Neural progenitor cell (in vitro differentiated cells): ENCODE measurements around the gene EIF1. TPM values are rescaled to one million over a fixed set of nuclear protein-coding genes. Genes with fewer than 3 reads are reported as not detected.
"Not testable (repeated sequence)": the region's sequence is repeated elsewhere in the genome, so short reads cannot be mapped to it uniquely, and the experiment has no call there.

Source experiments
- DNase-seq: peaks from one replicate; pipeline ENCODE4 v3.0.0-alpha.2; 2016; ENCODE audit warnings: low spot score
- H2AFZ ChIP-seq: fragments of 200-600 bp; sonication (generic); replicated peaks from 2 replicates; pipeline ENCODE4 v1.6.1; 2016; ENCODE audit warnings: antibody characterized with exemption
- H3F3A ChIP-seq: fragments of 200-600 bp; sonication (generic); 2 replicates; pipeline ENCODE4 v1.6.1; 2016; ENCODE audit warnings: antibody characterized with exemption, low read depth
- H3K27ac ChIP-seq: fragments of 200-600 bp; sonication (generic); 2 replicates; pipeline ENCODE4 v1.5.1; 2016; ENCODE audit warnings: mild to moderate bottlenecking
- H3K27me3 ChIP-seq: fragments of 200-600 bp; sonication (generic); 2 replicates; pipeline ENCODE4 v1.6.1; 2016; ENCODE audit warnings: mild to moderate bottlenecking, moderate library complexity
- H3K36me3 ChIP-seq: fragments of 200-600 bp; sonication (generic); 2 replicates; pipeline ENCODE4 v1.5.1; 2016
- H3K4me1 ChIP-seq: fragments of 200-600 bp; sonication (generic); 2 replicates; pipeline ENCODE4 v1.6.1; 2016; ENCODE audit warnings: mixed run types
- H3K4me2 ChIP-seq: fragments of 200-600 bp; sonication (generic); 2 replicates; pipeline ENCODE4 v1.6.1; 2016
- H3K4me3 ChIP-seq: fragments of 200-600 bp; sonication (generic); 2 replicates; pipeline ENCODE4 v1.5.1; 2016
- H3K79me2 ChIP-seq: fragments of 200-600 bp; sonication (generic); 2 replicates; pipeline ENCODE4 v1.6.1; 2016; ENCODE audit warnings: low read depth
- H3K9ac ChIP-seq: fragments of 200-600 bp; sonication (generic); 2 replicates; pipeline ENCODE4 v1.6.1; 2016
- H3K9me3 ChIP-seq: fragments of 200-600 bp; sonication (generic); 2 replicates; pipeline ENCODE4 v1.5.1; 2016; ENCODE audit warnings: low read depth
- H4K20me1 ChIP-seq: fragments of 200-600 bp; sonication (generic); 2 replicates; pipeline ENCODE4 v1.6.1; 2016; ENCODE audit warnings: low read depth
- H3K27ac Mint-ChIP-seq: 3 replicates; pipeline ENCODE4 v1.8.0; 2021; ENCODE audit warnings: mixed read lengths
- H3K27me3 Mint-ChIP-seq: 2 replicates; pipeline ENCODE4 v1.8.0; 2022; ENCODE audit warnings: low read depth, mild to moderate bottlenecking, inconsistent platforms, moderate library complexity, mixed read lengths; ENCODE audit not compliant: insufficient read depth
- H3K36me3 Mint-ChIP-seq: 3 replicates; pipeline ENCODE4 v1.8.0; 2021; ENCODE audit warnings: mixed read lengths
- H3K4me1 Mint-ChIP-seq: 3 replicates; pipeline ENCODE4 v1.8.0; 2021; ENCODE audit warnings: mixed read lengths
- H3K4me3 Mint-ChIP-seq: 3 replicates; pipeline ENCODE4 v1.8.0; 2021; ENCODE audit warnings: mild to moderate bottlenecking, moderate library complexity, mixed read lengths
- H3K9me3 Mint-ChIP-seq: 3 replicates; pipeline ENCODE4 v1.8.0; 2020; ENCODE audit warnings: mixed read lengths
- EZH2 ChIP-seq: fragments of 200-600 bp; sonication (generic); IDR thresholded peaks from 2 replicates; pipeline ENCODE4 v1.6.1; 2017; ENCODE audit warnings: antibody characterized with exemption, mild to moderate bottlenecking, moderate library complexity
- EZH2phosphoT487 ChIP-seq: fragments of 200-600 bp; sonication (generic); IDR thresholded peaks from 2 replicates; pipeline ENCODE4 v1.6.1; 2017; ENCODE audit warnings: antibody characterized with exemption
- total RNA-seq: library from RNA; depleted of rRNA; stranded (reverse); fragments of >200 nt; gene quantifications from 2 replicates; pipeline ENCODE4 v1.2.3, GENCODE V29; 2015; ENCODE audit warnings: low replicate concordance
- TF ChIP-seq, protein P1 (sequence below): fragments of 200-600 bp; sonication (generic); IDR thresholded peaks from 2 replicates; pipeline ENCODE4 v1.5.1; 2017; ENCODE audit warnings: antibody characterized with exemption, mild to moderate bottlenecking

Gene EIF1
- total RNA-seq, 1 donor from 2014 or later, result 91.4 TPM

DNA sequence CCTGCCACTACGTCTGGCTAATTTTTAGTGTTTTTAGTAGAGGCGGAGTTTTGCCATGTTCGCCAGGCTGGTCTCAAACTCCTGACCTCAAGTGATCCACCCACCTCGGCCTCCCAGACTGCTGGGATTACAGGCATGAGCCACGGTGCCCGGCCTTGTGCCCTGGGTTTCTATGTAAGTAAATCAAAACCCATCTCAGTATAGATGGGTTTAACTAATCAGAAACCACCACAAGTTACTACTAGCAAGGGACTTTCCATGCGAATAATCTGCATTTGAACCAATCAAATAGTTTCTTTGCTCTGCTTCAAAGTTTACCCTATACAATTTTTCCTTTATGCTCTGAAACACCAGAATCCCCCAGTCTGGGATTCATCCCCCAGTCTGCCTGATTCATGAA lies 16.5 kb upstream of the EIF1 start:
- H2AFZ ChIP-seq, result no peak overlapping the region
- DNase-seq, result no peak
- Mint-ChIP-seq H3K27me3 (peaks cover 9% of the 10 kb centered on the region), H3K36me3 (no peaks in the 10 kb centered on the region), H3K27ac (no peak overlapping the region), H3K4me3 (peak overlapping the region; percentile 69), H3K4me1 (peaks cover 4% of the 10 kb centered on the region), H3K9me3 (no peaks in the 10 kb centered on the region)
- peaks cover 5% of the 10 kb centered on the region for H3F3A ChIP-seq
- H3K4me3 ChIP-seq, result no peak overlapping the region
- no peak overlapping the region for H3K27ac ChIP-seq
- H3K27me3 ChIP-seq, result peaks cover 10% of the 10 kb centered on the region
- no peaks in the 10 kb centered on the region for H4K20me1 ChIP-seq
- no peaks in the 10 kb centered on the region for H3K9me3 ChIP-seq
- peaks cover 4% of the 10 kb centered on the region for H3K4me1 ChIP-seq
- no peak overlapping the region for H3K4me2 ChIP-seq
- TF ChIP-seq, protein P1, sequence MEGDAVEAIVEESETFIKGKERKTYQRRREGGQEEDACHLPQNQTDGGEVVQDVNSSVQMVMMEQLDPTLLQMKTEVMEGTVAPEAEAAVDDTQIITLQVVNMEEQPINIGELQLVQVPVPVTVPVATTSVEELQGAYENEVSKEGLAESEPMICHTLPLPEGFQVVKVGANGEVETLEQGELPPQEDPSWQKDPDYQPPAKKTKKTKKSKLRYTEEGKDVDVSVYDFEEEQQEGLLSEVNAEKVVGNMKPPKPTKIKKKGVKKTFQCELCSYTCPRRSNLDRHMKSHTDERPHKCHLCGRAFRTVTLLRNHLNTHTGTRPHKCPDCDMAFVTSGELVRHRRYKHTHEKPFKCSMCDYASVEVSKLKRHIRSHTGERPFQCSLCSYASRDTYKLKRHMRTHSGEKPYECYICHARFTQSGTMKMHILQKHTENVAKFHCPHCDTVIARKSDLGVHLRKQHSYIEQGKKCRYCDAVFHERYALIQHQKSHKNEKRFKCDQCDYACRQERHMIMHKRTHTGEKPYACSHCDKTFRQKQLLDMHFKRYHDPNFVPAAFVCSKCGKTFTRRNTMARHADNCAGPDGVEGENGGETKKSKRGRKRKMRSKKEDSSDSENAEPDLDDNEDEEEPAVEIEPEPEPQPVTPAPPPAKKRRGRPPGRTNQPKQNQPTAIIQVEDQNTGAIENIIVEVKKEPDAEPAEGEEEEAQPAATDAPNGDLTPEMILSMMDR, result no peak
- TF ChIP-seq EZH2phosphoT487 (no peak), EZH2 (no peak)
- H3K36me3 ChIP-seq, result no peaks in the 10 kb centered on the region
- H3K9ac ChIP-seq, result no peak overlapping the region
- no peaks in the 10 kb centered on the region for H3K79me2 ChIP-seq

DNA sequence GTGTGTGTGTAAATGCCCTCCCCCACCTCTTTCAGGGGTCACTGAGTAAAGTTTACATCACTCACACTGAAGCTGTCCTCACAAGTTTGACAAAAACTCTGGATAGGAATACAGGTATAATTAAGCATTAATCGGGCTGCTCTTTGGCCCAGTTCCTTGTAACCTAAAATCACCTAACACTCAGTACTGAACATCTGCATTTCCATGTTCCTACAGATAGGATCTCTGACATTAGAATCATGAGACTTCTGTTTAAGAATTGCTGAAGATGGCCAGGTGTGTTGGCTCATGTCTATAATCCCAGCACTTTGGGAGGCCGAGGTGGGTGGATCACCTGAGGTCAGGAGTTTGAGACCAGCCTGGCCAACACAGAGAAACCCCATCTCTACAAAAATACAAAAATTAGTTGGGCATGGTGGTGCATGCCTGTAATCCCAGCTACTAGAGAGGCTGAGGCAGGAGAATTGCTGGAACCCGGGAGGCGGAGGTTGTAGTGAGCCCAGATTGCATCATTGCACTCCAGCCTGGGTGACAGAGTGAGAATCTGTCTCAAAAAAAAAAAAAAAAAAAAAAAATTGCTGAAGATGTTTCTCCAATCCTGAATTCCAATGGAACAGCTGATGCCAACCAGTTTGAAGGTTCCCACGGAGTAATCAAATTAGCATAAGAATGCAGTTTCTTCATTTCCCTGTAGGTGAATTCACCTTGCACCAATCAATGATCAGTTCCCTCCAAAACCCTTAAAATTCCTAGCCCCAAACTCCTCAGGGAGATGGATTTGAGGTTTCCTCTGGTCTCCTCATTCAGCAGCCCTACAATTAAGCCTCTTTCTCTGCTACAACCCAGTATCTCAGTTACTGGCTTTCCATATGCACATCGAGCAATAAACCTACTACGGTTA lies 13.3 kb upstream of the EIF1 start:
- not testable (repeated sequence) for H3K9me3 ChIP-seq, H3K4me3 ChIP-seq, H3K9ac ChIP-seq, DNase-seq, H3F3A ChIP-seq, H3K9me3 Mint-ChIP-seq, H3K4me1 ChIP-seq, H3K27me3 Mint-ChIP-seq, H3K36me3 Mint-ChIP-seq, H3K27ac Mint-ChIP-seq, H3K27me3 ChIP-seq, H3K79me2 ChIP-seq, H3K4me3 Mint-ChIP-seq, H3K36me3 ChIP-seq, H3K4me2 ChIP-seq, H4K20me1 ChIP-seq, H3K27ac ChIP-seq
- H3K4me1 Mint-ChIP-seq, result peaks cover 16% of the 10 kb centered on the region
- peak overlapping the region; percentile 24 for H2AFZ ChIP-seq

DNA sequence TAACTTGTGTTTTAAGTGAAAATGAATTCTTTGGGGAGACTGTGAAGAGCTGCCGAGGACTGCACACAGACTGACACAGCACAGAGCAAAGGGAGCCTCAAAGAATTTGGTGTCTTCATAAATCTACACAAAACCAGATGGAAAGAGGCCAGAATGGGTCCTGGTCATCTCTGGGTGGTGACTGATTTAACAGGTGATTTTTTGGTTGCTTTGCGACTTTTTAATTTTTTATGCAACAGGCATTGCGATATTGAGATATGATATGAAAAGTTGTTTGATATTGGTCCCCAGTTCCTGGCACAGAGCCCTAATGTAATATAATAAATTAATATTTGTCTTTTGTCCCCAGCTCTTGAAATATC lies 12.6 kb upstream of the EIF1 start:
- Histone ChIP-seq H4K20me1 (no peaks in the 10 kb centered on the region), H2AFZ (peak overlapping the region; percentile 24), H3K9me3 (no peaks in the 10 kb centered on the region), H3K4me2 (no peak overlapping the region), H3K4me1 (peaks cover 16% of the 10 kb centered on the region), H3K9ac (no peak overlapping the region), H3K4me3 (no peak overlapping the region), H3K27ac (no peak overlapping the region), H3K36me3 (no peaks in the 10 kb centered on the region), H3K27me3 (no peaks in the 10 kb centered on the region), H3K79me2 (no peaks in the 10 kb centered on the region), H3F3A (peaks cover 8% of the 10 kb centered on the region)
- H3K9me3 Mint-ChIP-seq, result peaks cover 2% of the 10 kb centered on the region
- TF ChIP-seq, protein P1, result no peak
- TF ChIP-seq EZH2 (no peak), EZH2phosphoT487 (no peak)
- H3K4me3 Mint-ChIP-seq, result no peak overlapping the region
- H3K27me3 Mint-ChIP-seq, result peaks cover 5% of the 10 kb centered on the region
- H3K36me3 Mint-ChIP-seq, result no peaks in the 10 kb centered on the region
- H3K4me1 Mint-ChIP-seq, result peaks cover 20% of the 10 kb centered on the region
- H3K27ac Mint-ChIP-seq, result no peak overlapping the region
- DNase-seq, result no peak

DNA sequence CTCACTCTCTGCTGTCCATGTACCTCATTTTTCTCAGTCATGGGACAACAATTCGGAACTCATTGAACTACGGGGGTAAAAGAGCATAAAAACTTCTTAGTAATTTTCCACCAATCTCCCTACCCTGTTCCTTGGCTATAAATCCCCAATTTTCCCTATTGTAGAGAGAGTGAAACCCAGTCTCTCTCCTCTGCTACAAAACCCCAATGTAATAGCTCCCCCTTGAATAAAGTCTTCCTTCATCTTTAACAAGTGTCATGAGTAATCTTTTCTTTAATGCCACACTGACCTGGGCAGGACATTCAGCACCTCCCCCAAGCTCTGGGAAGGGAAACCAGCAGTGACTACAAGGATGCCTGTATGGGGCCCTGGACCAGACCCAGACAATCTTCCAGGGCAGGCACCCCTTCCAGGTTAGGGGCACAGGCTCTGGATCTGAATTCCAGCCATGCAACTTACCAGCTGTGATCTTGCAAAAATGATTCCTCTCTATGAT lies 10.2 kb upstream of the EIF1 start:
- DNase-seq, result no peak
- Histone ChIP-seq H4K20me1 (no peaks in the 10 kb centered on the region), H3K4me3 (no peak overlapping the region), H3K27me3 (no peaks in the 10 kb centered on the region), H3K79me2 (no peaks in the 10 kb centered on the region), H3K4me2 (no peak overlapping the region), H3K9me3 (no peaks in the 10 kb centered on the region), H3K27ac (no peak overlapping the region), H3F3A (peaks cover 8% of the 10 kb centered on the region), H3K9ac (no peak overlapping the region), H3K4me1 (peaks cover 18% of the 10 kb centered on the region), H2AFZ (no peak overlapping the region), H3K36me3 (no peaks in the 10 kb centered on the region)
- Mint-ChIP-seq H3K27ac (no peak overlapping the region), H3K9me3 (peaks cover 2% of the 10 kb centered on the region), H3K4me3 (no peak overlapping the region), H3K27me3 (peaks cover 5% of the 10 kb centered on the region), H3K36me3 (no peaks in the 10 kb centered on the region), H3K4me1 (peaks cover 30% of the 10 kb centered on the region)
- TF ChIP-seq EZH2phosphoT487 (no peak), EZH2 (no peak)
- TF ChIP-seq, protein P1, result no peak
